ENCODE measurements around the gene TIE1. TPM values are rescaled to one million over a fixed set of nuclear protein-coding genes. Genes with fewer than 3 reads are reported as not detected.
A peak's percentile ranks its signal among the peaks of the same experiment; 100 is the strongest.

TIE1 gene
- total and polyA plus RNA-seq, 9 of the 15 experiments (the other 6 are each of a cell fraction or from before 2014, with no cell fraction given) = 0.07 to 0.49 (median 0.14) TPM; not detected in 4

GRCh38 chr1:43309405-43310025 is 8.7 kb downstream of the TIE1 start:
- peaks cover 4 to 28% of the 10 kb centered on the region in 2 experiments; a peak in 4 of 5 replicates for H3K4me1 ChIP-seq (replicated peaks in 1 of 2; ENCODE audit: control insufficient read depth in 2 of 2, insufficient read depth in 2 of 2, low read length in 2 of 2)
- 23% methylated on average over 13 of the region's 13 CpGs for WGBS (ENCODE audit: insufficient coverage, low coverage, missing lambda C conversion rate)
- in situ Hi-C loops (cut with MboI) (no loop called here), intact Hi-C loops (cut with micrococcal nuclease) (no loop called here)
- FAIRE-seq (no peak), DNase-seq (ENCODE audit: extremely low read depth in 1 of 4, low spot score in 3 of 4) (no peak), ATAC-seq (no peak)
- no peak overlapping the region for H3K4me2 ChIP-seq (ENCODE audit: insufficient read depth, low read length)
- H3K79me2 ChIP-seq (ENCODE audit: control insufficient read depth, insufficient read depth, low read length) = no peaks in the 10 kb centered on the region
- no peak overlapping the region for H3K4me3 ChIP-seq
- peak; percentile 60 for TF ChIP-seq ESRRA (IDR thresholded peaks at IDR 0.05; ENCODE audit: borderline replicate concordance, low read depth)
- TF ChIP-seq XRCC5 (IDR thresholded peaks at IDR 0.05; ENCODE audit: low read depth, low read length) = no peak
- no TSS peak for BruUV-seq (replicated peaks)
- no peak overlapping the region for H3K27ac ChIP-seq (ENCODE audit: extremely low read depth, low read depth, low read length)
- no peaks in the 10 kb centered on the region for H3K36me3 ChIP-seq (ENCODE audit: control insufficient read depth, insufficient read depth, low read length)
- H3K27me3 ChIP-seq (ENCODE audit: control insufficient read depth in 2 of 2, insufficient read depth in 2 of 2, low read length in 2 of 2) = peaks cover 20 to 76% of the 10 kb centered on the region in 2 experiments
- no peaks in the 10 kb centered on the region; the same call in 1 of the 2 replicates for H4K20me1 ChIP-seq (replicated peaks; ENCODE audit: control insufficient read depth, insufficient read depth, low read length)
- H2AFZ ChIP-seq (ENCODE audit: low read depth, low read length) = no peak overlapping the region
- ChIA-PET POLR2A (interaction anchor here (0.6 to 1.3 kb wide), 4 partner anchors 11 to 1658 kb away, joined by 3 to 6 read pairs (median 4); no protein-coding TSS in a partner anchor), CTCF (ENCODE audit: low intra/inter-chr PET ratio) (no interaction called here)
- H3K9me1 ChIP-seq (ENCODE audit: control insufficient read depth, insufficient read depth, low read length) = no peaks in the 10 kb centered on the region
- H3K9me3 ChIP-seq (replicated peaks; ENCODE audit: control insufficient read depth, insufficient read depth, low read depth, low read length) = 0 out of 2 replicates have a peak, but pooled peaks cover 2% of the 10 kb centered on the region
- H3K9ac ChIP-seq (ENCODE audit: insufficient read depth in 1 of 2, low read depth in 2 of 2, low read length in 2 of 2) = no peak overlapping the region

DNA sequence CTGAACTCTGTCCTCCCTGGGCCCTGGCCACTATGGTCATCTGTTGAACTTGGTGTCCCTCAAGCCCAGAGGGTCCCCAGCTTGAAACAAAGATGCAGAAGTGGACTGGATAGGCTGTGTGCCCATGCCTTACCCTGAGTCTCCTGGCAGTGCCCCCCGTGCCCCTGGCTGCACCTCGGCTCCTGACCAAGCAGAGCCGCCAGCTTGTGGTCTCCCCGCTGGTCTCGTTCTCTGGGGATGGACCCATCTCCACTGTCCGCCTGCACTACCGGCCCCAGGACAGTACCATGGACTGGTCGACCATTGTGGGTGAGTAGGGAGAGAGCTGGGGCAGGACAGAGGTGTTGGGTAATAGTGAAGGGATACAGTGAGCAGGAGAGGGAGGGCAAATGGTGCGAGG is 10.7 kb downstream of the TIE1 start:
- intact Hi-C loops (cut with micrococcal nuclease) (no loop called here), in situ Hi-C loops (cut with MboI) (no loop called here)
- WGBS (ENCODE audit: insufficient coverage, low coverage, missing lambda C conversion rate) = 0% methylated on average over 9 of the region's 9 CpGs
- Histone ChIP-seq H3K27ac (ENCODE audit: extremely low read depth, low read depth, low read length) (no peak overlapping the region), H3K4me1 (replicated peaks in 1 of 2; ENCODE audit: control insufficient read depth in 2 of 2, insufficient read depth in 2 of 2, low read length in 2 of 2) (peaks cover 0 to 18% of the 10 kb centered on the region in 2 experiments; a peak in 1 of 5 replicates), H4K20me1 (replicated peaks; ENCODE audit: control insufficient read depth, insufficient read depth, low read length) (0 out of 2 replicates have a peak, but pooled peaks cover 4% of the 10 kb centered on the region), H3K4me2 (ENCODE audit: insufficient read depth, low read length) (no peak overlapping the region), H2AFZ (ENCODE audit: low read depth, low read length) (no peak overlapping the region), H3K27me3 (ENCODE audit: control insufficient read depth in 2 of 2, insufficient read depth in 2 of 2, low read length in 2 of 2) (peaks cover 11 to 63% of the 10 kb centered on the region in 2 experiments; a peak in 4 of 5 replicates), H3K4me3 (no peak overlapping the region), H3K79me2 (ENCODE audit: control insufficient read depth, insufficient read depth, low read length) (no peaks in the 10 kb centered on the region), H3K9me3 (replicated peaks; ENCODE audit: control insufficient read depth, insufficient read depth, low read depth, low read length) (0 out of 2 replicates have a peak, but pooled peaks cover 2% of the 10 kb centered on the region), H3K36me3 (ENCODE audit: control insufficient read depth, insufficient read depth, low read length) (no peaks in the 10 kb centered on the region), H3K9ac (ENCODE audit: insufficient read depth in 1 of 2, low read depth in 2 of 2, low read length in 2 of 2) (peak overlapping the region in 1 of 2 experiments; percentile 40; a peak in 1 of 4 replicates), H3K9me1 (ENCODE audit: control insufficient read depth, insufficient read depth, low read length) (no peaks in the 10 kb centered on the region)
- ChIA-PET POLR2A (interaction anchor here (0.5 to 1.5 kb wide), 5 partner anchors 9 to 578 kb away, joined by 3 to 4 read pairs (median 3); partner anchors contain the start of genes MED8 and SZT2), CTCF (ENCODE audit: low intra/inter-chr PET ratio) (no interaction called here)
- FAIRE-seq = no peak
- DNase-seq (ENCODE audit: extremely low read depth in 1 of 4, low spot score in 3 of 4) = no peak
- TF ChIP-seq SMAD2 (IDR thresholded peaks at IDR 0.05; ENCODE audit: low read depth, low read length) (no peak), RBM22 (IDR thresholded peaks at IDR 0.05; ENCODE audit: low read depth, low read length, poor library complexity, severe bottlenecking) (no peak), PCBP2 (IDR thresholded peaks at IDR 0.05; ENCODE audit: low read depth, low read length, poor library complexity, severe bottlenecking) (no peak), DMBX1 (CRISPR knock-in tag; IDR thresholded peaks at IDR 0.05; ENCODE audit: borderline replicate concordance) (no peak), HCFC1 (IDR thresholded peaks at IDR 0.05; ENCODE audit: low read depth, low read length) (no peak), POLR2H (tag; IDR thresholded peaks at IDR 0.05; ENCODE audit: low read depth) (no peak), CREB1 (IDR thresholded peaks at IDR 0.05) (no peak), CREB1 (CRISPR knock-in tag; IDR thresholded peaks at IDR 0.05) (no peak), NCOA6 (IDR thresholded peaks at IDR 0.05) (no peak)
- BruUV-seq (replicated peaks) = no TSS peak
- no peak for ATAC-seq
